Fibroblast of lung (primary cell): ENCODE data around the gene TTC27. TPM values are rescaled to one million over a fixed set of nuclear protein-coding genes. Genes with fewer than 3 reads are reported as not detected.

Source experiments
- DNase-seq, 2 donors: peaks; one replicate each; pipeline versions ENCODE4 v3.0.0 to v3.0.0-alpha.2; 2010; ENCODE audit warnings: low read depth in 2 of 2
- H2AFZ ChIP-seq: 2 replicates; pipeline ENCODE4 v1.5.1; 2012; ENCODE audit warnings: low read length, control low read depth, inconsistent platforms
- H3K27ac ChIP-seq: 2 replicates; pipeline ENCODE4 v1.5.1; 2011; ENCODE audit warnings: low read length, control low read depth; ENCODE audit not compliant: insufficient read depth
- H3K27me3 ChIP-seq: 2 replicates; pipeline ENCODE4 v1.5.1; 2011; ENCODE audit warnings: mild to moderate bottlenecking, low read length; ENCODE audit not compliant: control insufficient read depth, insufficient read depth
- H3K36me3 ChIP-seq: 2 replicates; pipeline ENCODE4 v1.5.1; 2011; ENCODE audit warnings: low read length; ENCODE audit not compliant: control insufficient read depth, insufficient read depth
- H3K4me1 ChIP-seq: 2 replicates; pipeline ENCODE4 v1.5.1; 2011; ENCODE audit warnings: low read length; ENCODE audit not compliant: control insufficient read depth, insufficient read depth; ENCODE audit errors: extremely low read depth
- H3K4me2 ChIP-seq: 2 replicates; pipeline ENCODE4 v1.5.1; 2011; ENCODE audit warnings: low read length, control low read depth; ENCODE audit not compliant: insufficient read depth; ENCODE audit errors: extremely low read depth
- H3K4me3 ChIP-seq, 4 experiments: fragments of 200-600 bp in 1 of 4; sonication (generic) in 1 of 4; replicated peaks in 1 of 4; 2 replicates each; pipeline ENCODE4 v1.5.1; 2011 to 2016; ENCODE audit warnings: low read length in 4 of 4, low read depth in 3 of 4, mild to moderate bottlenecking in 3 of 4, control low read depth in 2 of 4, inconsistent platforms in 1 of 4, mixed read lengths in 1 of 4; ENCODE audit not compliant: insufficient read depth in 1 of 4; ENCODE audit errors: control extremely low read depth in 1 of 4
- H3K79me2 ChIP-seq: 2 replicates; pipeline ENCODE4 v1.5.1; 2012; ENCODE audit warnings: mild to moderate bottlenecking, low read length, inconsistent platforms; ENCODE audit not compliant: control insufficient read depth, insufficient read depth
- H3K9ac ChIP-seq: 2 replicates; pipeline ENCODE4 v1.5.1; 2011; ENCODE audit warnings: mild to moderate bottlenecking, low read length, control low read depth; ENCODE audit not compliant: insufficient read depth
- H3K9me3 ChIP-seq: 2 replicates; pipeline ENCODE4 v1.5.1; 2012; ENCODE audit warnings: low read depth, low read length; ENCODE audit not compliant: control insufficient read depth, insufficient read depth
- H4K20me1 ChIP-seq: 2 replicates; pipeline ENCODE4 v1.5.1; 2011; ENCODE audit warnings: low read length; ENCODE audit not compliant: control insufficient read depth, insufficient read depth; ENCODE audit errors: extremely low read depth
- CTCF ChIP-seq, 2 donors: IDR thresholded peaks in 1 of 2; conservative IDR thresholded peaks in 1 of 2; 1 replicate in 1 of 2; 2 replicates in 1 of 2; pipeline ENCODE4 v1.5.1; 2011 to 2012; ENCODE audit warnings: low read length in 2 of 2, control low read depth in 1 of 2, inconsistent platforms in 1 of 2, low read depth in 1 of 2, mild to moderate bottlenecking in 1 of 2
- EZH2 ChIP-seq: IDR thresholded peaks from 2 replicates; pipeline ENCODE4 v1.5.1; 2012; ENCODE audit warnings: low read length, control low read depth, mild to moderate bottlenecking; ENCODE audit errors: missing control alignments
- polyA plus RNA-seq, 2 donors: library from polyadenylated mRNA; depleted of rRNA in 1 of 2; stranded (reverse) in 1 of 2; unstranded in 1 of 2; fragments of >200 nt; gene quantifications; 2 replicates each; pipeline ENCODE4 v1.2.1, GENCODE V29; 2011 to 2012; ENCODE audit warnings: missing spikeins in 1 of 2
- total RNA-seq: library from RNA; depleted of rRNA; stranded (reverse); fragments of >200 nt; gene quantifications from 2 replicates; pipeline ENCODE4 v1.2.1, GENCODE V29; 2014

The TTC27 gene
- total and polyA plus RNA-seq, 2 donors (not counting 1 experiment from before 2014, with no cell fraction given): 15.7 to 19.3 TPM

GRCh38 chr2:32719430-32719829, 91.6 kb downstream of the TTC27 start:
- H3K9me3 ChIP-seq: no peaks in the 10 kb centered on the region
- no peak overlapping the region for H2AFZ ChIP-seq
- no peaks in the 10 kb centered on the region for H3K27me3 ChIP-seq
- no peak overlapping the region for H3K9ac ChIP-seq
- no peaks in the 10 kb centered on the region for H3K36me3 ChIP-seq
- no peak overlapping the region for H3K27ac ChIP-seq
- no peaks in the 10 kb centered on the region for H3K79me2 ChIP-seq
- H4K20me1 ChIP-seq: no peaks in the 10 kb centered on the region
- no peak overlapping the region for H3K4me3 ChIP-seq
- no peak for DNase-seq
- H3K4me1 ChIP-seq: no peaks in the 10 kb centered on the region
- TF ChIP-seq EZH2 (no peak), CTCF (conservative IDR thresholded peaks at IDR 0.05 in 1 of 2, IDR thresholded peaks at IDR 0.05 in 1 of 2; ENCODE audit: low read depth in 1 of 2, low read length in 2 of 2) (no peak)
- no peak overlapping the region for H3K4me2 ChIP-seq

GRCh38 chr2:32719933-32720716, 92.3 kb downstream of the TTC27 start:
- Histone ChIP-seq H3K4me1 (no peaks in the 10 kb centered on the region), H3K4me3 (no peak overlapping the region), H3K36me3 (no peaks in the 10 kb centered on the region), H3K9me3 (no peaks in the 10 kb centered on the region), H3K9ac (no peak overlapping the region), H3K27me3 (no peaks in the 10 kb centered on the region), H4K20me1 (no peaks in the 10 kb centered on the region), H3K79me2 (no peaks in the 10 kb centered on the region), H3K4me2 (no peak overlapping the region), H2AFZ (no peak overlapping the region), H3K27ac (no peak overlapping the region)
- no peak for TF ChIP-seq CTCF (conservative IDR thresholded peaks at IDR 0.05 in 1 of 2, IDR thresholded peaks at IDR 0.05 in 1 of 2; ENCODE audit: low read depth in 1 of 2, low read length in 2 of 2)
- TF ChIP-seq EZH2: no peak
- DNase-seq: no peak

GRCh38 chr2:32720771-32721170, 92.9 kb downstream of the TTC27 start:
- no peaks in the 10 kb centered on the region for H3K27me3 ChIP-seq

More at GRCh38 chr2:32720771-32721170, 92.9 kb downstream of the TTC27 start:
- Histone ChIP-seq H3K9me3 (no peaks in the 10 kb centered on the region), H3K4me1 (no peaks in the 10 kb centered on the region), H3K36me3 (no peaks in the 10 kb centered on the region), H3K79me2 (no peaks in the 10 kb centered on the region), H3K4me2 (no peak overlapping the region), H3K4me3 (no peak overlapping the region), H4K20me1 (no peaks in the 10 kb centered on the region), H3K9ac (no peak overlapping the region), H2AFZ (no peak overlapping the region), H3K27ac (no peak overlapping the region)
- TF ChIP-seq EZH2 (no peak), CTCF (conservative IDR thresholded peaks at IDR 0.05 in 1 of 2, IDR thresholded peaks at IDR 0.05 in 1 of 2; ENCODE audit: low read depth in 1 of 2, low read length in 2 of 2) (no peak)
- DNase-seq: no peak
